ENCODE measurements around the gene SLMAP.

Gene SLMAP

DNA sequence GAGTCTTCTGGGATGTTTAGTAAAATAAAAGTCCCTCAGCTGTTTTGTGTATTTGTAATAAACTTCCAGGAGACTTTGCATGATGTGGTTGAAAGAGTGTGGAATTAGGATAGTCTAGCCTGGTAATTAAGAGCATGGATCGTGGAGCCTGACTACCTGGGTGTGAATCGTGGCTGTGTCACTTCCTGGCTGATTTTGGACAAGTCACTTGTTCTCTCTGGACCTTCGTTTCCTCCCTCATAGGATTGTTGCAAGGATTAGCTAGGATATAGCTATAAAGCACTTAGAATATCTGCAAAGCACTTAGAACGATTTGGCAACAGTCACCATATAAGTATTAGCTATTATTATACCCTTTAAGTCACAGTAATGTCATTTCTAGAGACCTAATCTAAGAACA, 40.2 kb downstream of the SLMAP start:
- Histone ChIP-seq H3K27ac (no peak overlapping the region), H3K4me2 (no peak overlapping the region), H2AFZ (ENCODE audit: low read depth) (no peak overlapping the region), H3K9ac (no peak overlapping the region), H3K79me2 (ENCODE audit: insufficient read depth, low read depth) (peaks cover 8% of the 10 kb centered on the region; the same call in 1 of the 2 replicates), H3K27me3 (ENCODE audit: insufficient read depth, low read depth) (no peaks in the 10 kb centered on the region), H3K36me3 (ENCODE audit: insufficient read depth) (no peaks in the 10 kb centered on the region), H3K4me3 (IDR thresholded peaks at IDR 0.05; ENCODE audit: insufficient read depth, low read depth, low read length) (no peak overlapping the region), H3K4me1 (ENCODE audit: low read depth, poor library complexity, severe bottlenecking) (peaks cover 10% of the 10 kb centered on the region), H4K20me1 (ENCODE audit: insufficient read depth) (no peaks in the 10 kb centered on the region)
- TF ChIP-seq, protein P1, sequence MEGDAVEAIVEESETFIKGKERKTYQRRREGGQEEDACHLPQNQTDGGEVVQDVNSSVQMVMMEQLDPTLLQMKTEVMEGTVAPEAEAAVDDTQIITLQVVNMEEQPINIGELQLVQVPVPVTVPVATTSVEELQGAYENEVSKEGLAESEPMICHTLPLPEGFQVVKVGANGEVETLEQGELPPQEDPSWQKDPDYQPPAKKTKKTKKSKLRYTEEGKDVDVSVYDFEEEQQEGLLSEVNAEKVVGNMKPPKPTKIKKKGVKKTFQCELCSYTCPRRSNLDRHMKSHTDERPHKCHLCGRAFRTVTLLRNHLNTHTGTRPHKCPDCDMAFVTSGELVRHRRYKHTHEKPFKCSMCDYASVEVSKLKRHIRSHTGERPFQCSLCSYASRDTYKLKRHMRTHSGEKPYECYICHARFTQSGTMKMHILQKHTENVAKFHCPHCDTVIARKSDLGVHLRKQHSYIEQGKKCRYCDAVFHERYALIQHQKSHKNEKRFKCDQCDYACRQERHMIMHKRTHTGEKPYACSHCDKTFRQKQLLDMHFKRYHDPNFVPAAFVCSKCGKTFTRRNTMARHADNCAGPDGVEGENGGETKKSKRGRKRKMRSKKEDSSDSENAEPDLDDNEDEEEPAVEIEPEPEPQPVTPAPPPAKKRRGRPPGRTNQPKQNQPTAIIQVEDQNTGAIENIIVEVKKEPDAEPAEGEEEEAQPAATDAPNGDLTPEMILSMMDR (conservative IDR thresholded peaks at IDR 0.05; ENCODE audit: low read depth, low read length): no peak

DNA sequence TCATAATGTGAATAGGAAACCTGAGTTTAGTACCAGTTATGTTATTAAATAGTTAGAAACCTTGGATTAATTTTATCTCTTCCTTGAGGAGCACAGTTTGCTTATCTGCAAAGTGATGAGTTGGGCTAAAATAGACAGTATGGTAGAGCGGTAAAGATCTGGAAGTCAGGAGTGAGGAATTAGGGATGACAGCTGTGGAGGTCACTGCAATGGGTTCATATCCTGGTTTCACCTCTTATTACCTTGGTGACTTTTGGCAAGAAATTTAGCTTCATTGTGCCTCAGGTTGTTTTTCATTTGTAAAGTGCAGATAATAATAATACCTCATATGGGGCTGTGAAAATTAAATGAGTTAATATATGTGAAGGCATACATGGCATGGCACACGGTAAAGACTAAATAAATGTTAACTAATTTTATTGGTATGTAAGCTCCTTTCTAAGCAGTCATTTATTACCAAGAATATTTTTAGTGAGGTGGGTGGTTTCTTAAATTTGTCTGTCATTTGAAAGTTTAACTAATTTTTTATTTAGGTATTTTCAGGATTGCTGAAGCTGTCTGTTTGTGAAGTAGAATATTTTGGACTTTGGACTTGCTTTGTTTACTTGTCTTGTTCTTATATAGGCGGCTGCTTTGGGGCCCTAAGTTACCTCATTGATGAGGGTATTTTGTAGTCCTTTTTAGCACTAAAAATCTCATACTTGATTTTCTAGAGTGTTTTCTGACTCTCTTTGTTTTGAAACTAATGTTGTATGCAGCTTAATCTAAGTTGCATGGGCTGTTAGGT, 41.8 kb downstream of the SLMAP start:
- Histone ChIP-seq H2AFZ (ENCODE audit: low read depth) (no peak overlapping the region), H3K79me2 (ENCODE audit: insufficient read depth, low read depth) (peaks cover 10% of the 10 kb centered on the region; the same call in 1 of the 2 replicates), H3K4me1 (ENCODE audit: low read depth, poor library complexity, severe bottlenecking) (peaks cover 10% of the 10 kb centered on the region), H3K27ac (no peak overlapping the region), H3K36me3 (ENCODE audit: insufficient read depth) (no peaks in the 10 kb centered on the region), H3K9ac (no peak overlapping the region), H3K27me3 (ENCODE audit: insufficient read depth, low read depth) (no peaks in the 10 kb centered on the region), H4K20me1 (ENCODE audit: insufficient read depth) (no peaks in the 10 kb centered on the region), H3K4me3 (IDR thresholded peaks at IDR 0.05; ENCODE audit: insufficient read depth, low read depth, low read length) (no peak overlapping the region), H3K4me2 (no peak overlapping the region)
- TF ChIP-seq, protein P1 (conservative IDR thresholded peaks at IDR 0.05; ENCODE audit: low read depth, low read length): no peak

DNA sequence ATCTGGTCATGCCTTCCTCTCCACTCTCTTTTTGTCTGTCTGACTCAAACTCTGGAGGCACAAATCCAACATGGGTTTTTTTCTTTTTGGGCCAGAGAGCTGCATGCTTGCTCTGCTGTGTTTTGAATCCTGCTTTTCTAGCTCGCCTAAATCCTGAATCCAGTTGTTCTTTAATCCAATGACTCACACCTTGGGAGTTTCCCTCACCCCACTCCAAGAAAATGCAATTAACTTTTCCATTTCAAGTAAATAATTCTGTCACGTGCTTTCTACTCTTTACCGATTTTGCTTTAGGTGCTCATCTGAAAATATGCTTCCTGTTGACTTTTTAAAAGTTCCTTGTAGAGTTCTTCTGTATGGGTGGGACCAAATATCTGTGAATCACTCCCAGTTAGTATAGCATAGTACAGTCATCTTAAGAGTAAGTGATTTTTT, 47.6 kb downstream of the SLMAP start:
- TF ChIP-seq, protein P1 (conservative IDR thresholded peaks at IDR 0.05; ENCODE audit: low read depth, low read length): no peak
- Histone ChIP-seq H3K4me2 (no peak overlapping the region), H3K36me3 (ENCODE audit: insufficient read depth) (no peaks in the 10 kb centered on the region), H3K27me3 (ENCODE audit: insufficient read depth, low read depth) (no peaks in the 10 kb centered on the region), H2AFZ (ENCODE audit: low read depth) (no peak overlapping the region), H3K4me1 (ENCODE audit: low read depth, poor library complexity, severe bottlenecking) (no peaks in the 10 kb centered on the region), H3K9ac (no peak overlapping the region), H3K79me2 (ENCODE audit: insufficient read depth, low read depth) (peaks cover 10% of the 10 kb centered on the region), H3K4me3 (IDR thresholded peaks at IDR 0.05; ENCODE audit: insufficient read depth, low read depth, low read length) (no peak overlapping the region), H4K20me1 (ENCODE audit: insufficient read depth) (0 out of 2 replicates have a peak, but pooled peaks cover 4% of the 10 kb centered on the region), H3K27ac (no peak overlapping the region)

DNA sequence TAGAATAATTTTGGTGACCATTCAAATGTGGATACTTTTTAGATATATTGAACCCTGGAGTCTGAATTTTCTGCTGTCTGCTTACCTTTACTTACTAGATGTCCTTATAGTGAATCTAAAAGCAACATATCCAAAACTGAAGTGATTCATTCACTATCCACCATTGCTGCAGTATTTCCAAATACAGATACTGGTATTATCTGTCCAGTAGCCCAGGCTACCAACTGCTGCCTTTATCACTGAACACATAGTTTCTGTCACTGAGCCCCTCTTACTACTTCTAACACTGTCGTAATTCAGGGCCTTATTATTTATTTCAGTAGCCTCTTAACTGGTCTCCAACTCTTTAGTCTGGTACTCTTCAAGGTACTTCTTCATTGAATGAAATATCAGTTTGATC, 49.2 kb downstream of the SLMAP start:
- TF ChIP-seq, protein P1 (conservative IDR thresholded peaks at IDR 0.05; ENCODE audit: low read depth, low read length): no peak
- Histone ChIP-seq H3K36me3 (ENCODE audit: insufficient read depth) (no peaks in the 10 kb centered on the region), H3K4me3 (IDR thresholded peaks at IDR 0.05; ENCODE audit: insufficient read depth, low read depth, low read length) (no peak overlapping the region), H4K20me1 (ENCODE audit: insufficient read depth) (0 out of 2 replicates have a peak, but pooled peaks cover 4% of the 10 kb centered on the region), H3K4me2 (no peak overlapping the region), H3K27me3 (ENCODE audit: insufficient read depth, low read depth) (no peaks in the 10 kb centered on the region), H3K9ac (no peak overlapping the region), H3K27ac (no peak overlapping the region), H3K79me2 (ENCODE audit: insufficient read depth, low read depth) (peaks cover 10% of the 10 kb centered on the region), H2AFZ (ENCODE audit: low read depth) (no peak overlapping the region), H3K4me1 (ENCODE audit: low read depth, poor library complexity, severe bottlenecking) (no peaks in the 10 kb centered on the region)

All from KMS-11 (cell line).